ENCODE results near the gene ZNRF3.

DNA sequence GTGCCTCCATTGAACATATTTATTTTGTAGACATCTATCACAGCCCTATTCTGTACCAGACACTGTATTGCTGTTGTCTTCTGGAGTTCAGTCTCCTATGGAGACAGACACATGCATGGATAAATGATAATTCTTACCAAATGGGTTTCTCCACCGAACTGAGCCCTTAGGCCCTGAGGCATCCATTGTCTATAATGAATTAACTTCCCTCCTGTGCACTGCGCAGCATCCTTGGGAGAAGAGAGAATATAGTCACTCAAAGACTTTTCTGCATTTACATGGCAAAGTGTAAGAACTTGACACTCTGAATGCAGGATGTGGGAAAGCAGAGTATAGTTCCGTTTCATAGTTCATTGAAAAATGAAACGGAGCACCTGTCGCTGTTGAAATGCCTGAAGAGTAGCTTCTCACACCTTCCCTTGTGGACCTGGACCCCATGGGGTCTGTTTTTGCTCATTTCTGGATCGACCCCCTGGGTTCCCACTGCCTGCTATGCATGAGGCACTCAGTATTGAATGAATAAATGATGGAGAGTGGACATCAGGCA is 6.2 kb downstream of the ZNRF3 start:
- TF ChIP-seq, protein P1, sequence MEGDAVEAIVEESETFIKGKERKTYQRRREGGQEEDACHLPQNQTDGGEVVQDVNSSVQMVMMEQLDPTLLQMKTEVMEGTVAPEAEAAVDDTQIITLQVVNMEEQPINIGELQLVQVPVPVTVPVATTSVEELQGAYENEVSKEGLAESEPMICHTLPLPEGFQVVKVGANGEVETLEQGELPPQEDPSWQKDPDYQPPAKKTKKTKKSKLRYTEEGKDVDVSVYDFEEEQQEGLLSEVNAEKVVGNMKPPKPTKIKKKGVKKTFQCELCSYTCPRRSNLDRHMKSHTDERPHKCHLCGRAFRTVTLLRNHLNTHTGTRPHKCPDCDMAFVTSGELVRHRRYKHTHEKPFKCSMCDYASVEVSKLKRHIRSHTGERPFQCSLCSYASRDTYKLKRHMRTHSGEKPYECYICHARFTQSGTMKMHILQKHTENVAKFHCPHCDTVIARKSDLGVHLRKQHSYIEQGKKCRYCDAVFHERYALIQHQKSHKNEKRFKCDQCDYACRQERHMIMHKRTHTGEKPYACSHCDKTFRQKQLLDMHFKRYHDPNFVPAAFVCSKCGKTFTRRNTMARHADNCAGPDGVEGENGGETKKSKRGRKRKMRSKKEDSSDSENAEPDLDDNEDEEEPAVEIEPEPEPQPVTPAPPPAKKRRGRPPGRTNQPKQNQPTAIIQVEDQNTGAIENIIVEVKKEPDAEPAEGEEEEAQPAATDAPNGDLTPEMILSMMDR (IDR thresholded peaks at IDR 0.05), result no peak
- no peak for TF ChIP-seq POLR2A (IDR thresholded peaks at IDR 0.05)

All from uterus (tissue), 2 donors.